Posterior cingulate gyrus (tissue), 11 donors: ENCODE data around the gene C11orf52.
A peak's percentile ranks its signal among the peaks of the same experiment; 100 is the strongest.
"Not testable (repeated sequence)": the region's sequence is repeated elsewhere in the genome, so short reads cannot be mapped to it uniquely, and the experiment has no call there.

Source experiments
- DNase-seq, 10 donors: peaks; one replicate each; pipeline versions ENCODE4 v3.0.0 to v3.0.0-alpha.2; 2020 to 2021; ENCODE audit warnings: mixed read lengths in 3 of 10
- intact Hi-C: fragments of 100-400 bp; cut with DNase I; formaldehyde crosslinking; loops from one replicate; pipeline ENCODE4 v1.15.1; 2023

The C11orf52 gene

DNA sequence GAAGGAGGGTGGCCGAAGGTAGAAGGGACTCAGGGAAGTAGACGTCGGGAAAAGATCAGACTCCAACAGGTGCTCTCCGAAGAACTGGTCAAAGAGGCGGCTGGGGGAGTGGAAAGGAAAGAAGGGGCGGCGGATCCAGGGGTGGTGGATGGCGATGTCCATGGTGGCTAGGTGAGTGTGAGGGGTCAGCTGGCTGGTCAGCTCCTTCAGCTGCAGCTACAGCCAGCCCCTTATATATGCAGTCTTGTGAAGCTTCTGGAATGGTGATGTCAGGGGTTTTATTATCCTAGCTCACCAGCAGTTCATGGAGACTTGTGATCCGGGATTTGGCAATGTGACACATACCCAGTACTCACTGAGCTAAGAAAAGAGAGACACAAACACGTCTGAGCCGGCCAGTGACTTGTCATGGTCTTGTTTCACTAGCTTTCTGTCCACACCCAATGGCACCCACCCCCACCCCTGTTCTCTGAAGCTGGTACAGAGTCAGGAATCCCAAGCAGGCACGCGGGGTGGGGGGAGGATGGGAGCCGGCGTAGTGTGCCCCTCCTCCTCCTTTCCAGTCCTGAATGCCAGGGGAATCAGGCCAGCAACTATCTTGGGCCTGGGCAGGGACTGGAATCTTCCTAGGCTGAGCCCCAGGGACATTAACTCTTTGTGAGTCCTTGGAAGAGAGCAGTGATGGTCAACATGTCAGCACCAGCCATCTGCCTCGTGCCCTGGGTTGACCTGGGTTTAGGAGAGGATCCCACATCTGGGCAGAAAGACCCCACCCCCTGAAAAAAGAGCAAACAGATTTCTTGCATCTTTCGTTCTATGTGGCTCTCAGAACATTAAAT, 6.9 kb upstream of the C11orf52 start, which contains the start of gene CRYAB:
CRYAB (minus strand) TSS at position 208 of the 839 bp plus-strand sequence; CDS start at position 162, 46 bp downstream.
- intact Hi-C loops, result loop anchor here (5.0 kb wide), 1 partner anchor 34 kb away; the partner anchor contains the start of genes CFAP68 and FDXACB1
- DNase-seq, result peak; percentile 86 to 98 (median 91)

DNA sequence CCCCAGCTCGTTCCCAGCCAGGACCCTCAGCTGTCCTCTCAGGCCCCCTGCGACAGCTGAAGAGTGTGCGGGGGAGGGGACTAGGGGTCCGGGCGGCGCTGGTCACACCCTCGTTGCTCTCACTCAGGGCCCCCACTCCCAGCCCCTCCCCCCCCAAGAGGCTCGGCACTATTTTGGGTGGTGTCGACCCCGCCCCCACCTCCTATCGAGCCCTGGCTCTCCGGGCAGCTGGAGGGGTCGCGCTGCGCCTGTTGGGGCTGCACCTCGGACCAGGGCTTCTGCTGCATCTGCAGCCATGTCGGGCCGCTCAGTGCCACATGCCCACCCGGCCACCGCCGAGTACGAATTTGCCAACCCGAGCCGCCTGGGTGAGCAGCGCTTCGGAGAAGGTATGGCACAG, 6.2 kb upstream of the C11orf52 start, which contains the start of gene HSPB2:
HSPB2 (plus strand) TSS at position 200 of the 400 bp plus-strand sequence; CDS start at position 296, 96 bp downstream.
- peak in 4 of 10 donors; percentile 19 to 83 (median 61) for DNase-seq
- intact Hi-C loops, result loop anchor here (5.0 kb wide), 1 partner anchor 35 kb away; the partner anchor contains the start of genes CFAP68 and FDXACB1

DNA sequence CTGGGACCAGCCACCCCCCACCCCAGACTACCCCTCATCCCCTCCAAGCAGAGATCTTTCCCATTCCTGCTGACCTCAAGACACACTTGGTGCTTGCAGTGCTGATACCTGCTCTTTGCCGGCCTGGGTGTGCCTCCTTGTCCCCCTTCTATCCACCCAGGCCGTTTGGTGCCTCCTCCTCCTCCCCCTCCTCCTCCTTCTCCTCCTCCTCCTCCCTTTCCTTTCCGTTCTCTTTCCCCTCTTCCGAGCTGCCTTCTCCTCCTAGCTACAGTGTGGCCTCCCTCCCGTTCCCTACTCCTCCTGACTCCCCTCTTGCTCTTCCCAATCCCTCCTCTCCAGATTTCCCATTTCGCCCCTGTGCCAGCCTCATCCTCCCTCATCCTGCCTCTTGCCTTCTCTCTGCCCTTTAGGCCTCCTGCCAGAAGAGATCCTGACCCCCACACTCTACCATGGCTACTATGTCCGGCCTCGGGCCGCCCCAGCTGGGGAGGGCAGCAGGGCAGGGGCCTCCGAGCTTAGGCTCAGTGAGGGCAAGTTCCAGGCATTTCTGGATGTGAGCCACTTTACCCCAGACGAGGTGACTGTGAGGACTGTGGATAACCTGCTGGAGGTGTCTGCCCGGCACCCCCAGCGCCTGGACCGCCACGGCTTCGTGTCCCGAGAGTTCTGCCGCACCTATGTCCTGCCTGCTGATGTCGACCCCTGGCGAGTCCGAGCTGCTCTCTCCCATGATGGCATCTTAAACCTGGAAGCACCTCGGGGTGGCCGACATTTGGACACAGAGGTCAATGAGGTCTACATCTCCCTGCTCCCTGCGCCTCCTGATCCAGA, 5.5 kb upstream of the C11orf52 start:
- peak in 3 of 10 donors; percentile 25 to 88 (median 79) for DNase-seq
- intact Hi-C loops, result loop anchor here (5.0 kb wide), 1 partner anchor 36 kb away; the partner anchor contains the start of genes CFAP68 and FDXACB1

DNA sequence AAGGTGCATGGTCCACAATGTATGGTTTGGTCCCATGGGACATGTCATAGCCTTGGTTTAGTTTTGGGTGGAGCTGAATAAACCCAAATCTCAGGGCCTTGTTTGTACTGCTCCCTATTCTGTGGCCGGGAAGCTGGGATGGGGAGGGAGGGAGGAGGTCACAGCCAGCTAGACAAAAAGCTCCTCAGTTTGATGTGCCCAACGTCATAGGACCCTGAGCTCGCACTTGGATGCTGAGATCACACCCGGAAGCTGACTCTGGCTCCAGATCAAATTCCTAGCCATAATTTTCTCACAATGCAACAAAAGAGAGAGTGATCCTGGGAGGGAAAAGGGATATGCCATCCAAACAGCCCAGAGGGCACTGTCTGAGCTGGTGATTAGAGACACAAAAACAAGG, 4.7 kb upstream of the C11orf52 start:
- intact Hi-C loops, result loop anchor here (5.0 kb wide), 1 partner anchor 37 kb away; the partner anchor contains the start of genes CFAP68 and FDXACB1

DNA sequence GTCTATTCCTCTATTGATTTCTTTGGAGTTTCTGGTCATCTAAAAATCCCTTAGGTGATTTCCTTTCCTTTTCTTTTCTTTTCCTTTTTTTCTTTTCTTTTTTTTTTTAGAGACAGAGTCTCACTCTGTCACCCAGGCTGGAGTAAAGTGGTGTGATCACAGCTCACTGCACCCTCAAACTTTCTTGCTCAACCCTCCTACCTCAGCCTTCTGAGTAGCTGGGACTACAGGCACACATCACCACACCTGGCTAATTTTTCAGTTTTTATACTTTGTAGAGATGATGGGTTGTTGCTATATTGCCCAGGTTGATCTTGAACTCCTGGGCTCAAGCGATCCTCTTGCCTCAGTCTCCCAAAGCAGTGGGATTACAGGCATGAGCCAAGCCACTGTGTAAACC, 1.9 kb upstream of the C11orf52 start:
- intact Hi-C loops, result no loop called here
- no peak for DNase-seq

More for the DNA sequence above, 4.7 kb upstream of the C11orf52 start:
- peak in 8 of 10 donors; percentile 38 to 93 (median 70) for DNase-seq

DNA sequence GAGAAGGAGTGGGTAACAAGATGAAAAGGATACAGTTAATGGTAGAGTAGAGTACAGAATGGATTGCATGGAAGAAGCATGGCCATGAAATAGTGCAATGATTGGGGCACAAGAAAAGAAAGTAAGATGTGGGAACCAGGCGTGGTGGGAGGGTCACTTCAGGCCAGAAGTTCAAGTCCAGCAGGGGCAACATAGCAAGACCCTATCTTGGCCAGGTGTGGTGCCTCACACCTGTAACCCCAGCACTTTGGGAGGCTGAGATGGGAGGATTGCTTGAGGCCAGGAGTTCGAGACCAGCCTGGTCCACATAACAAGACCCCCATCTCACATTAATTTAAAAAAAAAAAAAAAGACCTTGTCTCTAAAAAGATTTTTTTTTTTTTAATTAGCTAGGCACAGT, 1.4 kb upstream of the C11orf52 start:
- no peak for DNase-seq
- intact Hi-C loops, result no loop called here

DNA sequence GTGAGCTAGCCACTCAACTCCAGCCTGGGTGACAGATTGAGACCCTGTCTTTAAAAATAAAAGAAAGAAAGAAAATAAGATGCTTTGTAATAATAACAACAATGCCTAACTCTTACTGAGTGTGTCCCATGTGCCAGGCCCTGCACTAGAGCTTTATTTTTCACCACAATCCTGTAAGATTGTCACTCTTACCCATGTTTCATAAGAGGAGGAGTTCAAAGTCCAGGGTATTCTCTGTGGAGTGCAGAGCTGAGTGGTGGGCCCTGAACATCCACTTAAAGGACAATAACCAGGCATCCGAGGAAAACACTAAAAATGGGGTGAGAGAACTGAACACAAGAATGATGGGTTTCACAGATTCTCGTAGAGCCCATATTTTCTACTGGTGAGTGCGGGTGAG, 925 bp upstream of the C11orf52 start:
- intact Hi-C loops, result no loop called here

DNA sequence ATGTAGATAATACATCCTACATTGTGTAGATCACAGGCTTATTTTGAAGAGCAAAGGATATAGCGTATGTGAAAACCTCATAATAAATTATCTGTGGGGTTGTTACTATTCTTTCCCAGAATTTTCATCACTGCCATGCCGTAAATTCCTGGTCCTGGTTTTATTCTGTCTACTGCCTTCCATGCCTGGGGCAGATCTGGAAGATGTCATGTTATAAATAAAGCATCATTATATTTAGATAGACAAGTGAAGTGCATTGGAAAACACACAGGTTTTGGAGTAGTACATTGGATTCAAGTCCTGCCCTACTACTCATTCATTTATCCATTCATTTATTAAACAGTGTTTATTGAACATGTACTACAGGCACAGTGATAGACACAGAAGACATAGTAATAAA, 2.2 kb downstream of the C11orf52 start:
- intact Hi-C loops, result no loop called here
- no peak for DNase-seq

More for the DNA sequence above, 925 bp upstream of the C11orf52 start:
- DNase-seq, result no peak

DNA sequence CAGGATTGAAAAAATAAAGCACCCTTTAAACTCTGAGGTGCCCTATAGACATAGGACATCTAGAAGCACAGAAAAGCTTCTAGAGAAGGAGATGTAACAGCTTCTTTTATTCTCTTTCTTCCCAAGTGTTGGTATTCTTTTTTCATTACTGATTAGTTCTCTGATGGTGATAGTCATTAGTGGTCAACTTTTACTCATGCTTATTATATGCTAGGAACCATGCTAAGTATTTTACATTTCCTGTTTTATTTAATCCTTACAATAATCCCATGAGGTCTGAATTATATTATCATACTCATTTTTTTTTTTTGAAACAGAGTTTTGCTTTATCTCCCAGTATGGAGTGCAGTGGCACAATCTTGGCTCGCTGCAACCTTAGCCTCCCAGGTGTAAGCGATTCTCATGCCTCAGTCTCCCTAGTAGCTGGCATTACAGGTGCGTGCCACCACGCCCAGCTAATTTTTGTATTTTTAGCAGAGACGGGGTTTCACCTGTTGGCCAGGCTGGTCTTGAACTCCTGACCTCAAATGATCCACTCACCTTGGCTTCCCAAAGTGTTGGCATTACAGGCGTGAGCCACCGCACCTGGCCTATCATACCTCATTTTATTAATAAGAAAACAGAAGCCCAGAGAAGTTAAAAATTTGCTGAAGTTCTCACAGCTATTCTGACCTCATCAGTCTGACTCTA, 3.0 kb downstream of the C11orf52 start:
- intact Hi-C loops, result no loop called here
- peak in 1 of 10 donors; percentile 42 for DNase-seq

DNA sequence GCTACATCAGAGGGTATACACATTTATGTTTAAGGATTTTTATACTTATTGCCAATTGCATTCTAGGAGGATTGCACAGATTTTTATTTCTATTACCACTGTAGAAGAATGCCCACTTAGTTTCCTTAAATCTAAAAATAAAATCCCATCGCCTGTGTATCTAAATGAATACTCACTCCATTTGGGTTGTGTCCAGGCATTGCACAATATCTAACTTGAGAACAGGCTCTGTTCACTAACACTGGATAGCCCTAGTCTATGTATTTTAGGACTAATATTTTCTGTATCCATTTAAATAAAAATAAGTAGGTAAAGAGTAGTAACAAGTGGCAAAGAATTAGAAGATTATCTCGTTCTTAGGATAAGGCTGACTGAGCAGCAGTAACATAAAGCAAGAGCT, 4.1 kb downstream of the C11orf52 start:
- intact Hi-C loops, result no loop called here
- no peak for DNase-seq

DNA sequence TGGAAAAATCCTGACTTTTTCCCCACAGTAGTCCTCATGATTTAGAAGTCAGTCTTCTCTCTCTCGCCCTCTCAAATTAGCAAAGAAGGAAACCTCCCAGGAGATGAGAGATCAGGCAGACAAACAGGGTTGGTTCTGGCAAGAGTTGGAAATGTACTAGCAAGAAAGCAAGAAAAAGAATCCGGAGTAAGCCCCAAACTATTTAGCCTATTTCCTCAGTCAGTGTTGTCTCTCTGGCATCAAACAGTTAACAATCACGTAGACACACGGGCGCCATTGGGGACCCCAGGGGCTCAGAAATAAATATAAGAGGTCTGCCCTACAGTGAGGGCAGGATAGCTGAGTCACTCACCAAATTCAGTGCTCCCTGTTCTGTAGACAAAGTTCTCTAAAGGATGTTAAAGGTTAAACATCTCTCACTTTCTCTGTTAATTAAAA, 4.7 kb downstream of the C11orf52 start:
- DNase-seq, result no peak
- intact Hi-C loops, result no loop called here

DNA sequence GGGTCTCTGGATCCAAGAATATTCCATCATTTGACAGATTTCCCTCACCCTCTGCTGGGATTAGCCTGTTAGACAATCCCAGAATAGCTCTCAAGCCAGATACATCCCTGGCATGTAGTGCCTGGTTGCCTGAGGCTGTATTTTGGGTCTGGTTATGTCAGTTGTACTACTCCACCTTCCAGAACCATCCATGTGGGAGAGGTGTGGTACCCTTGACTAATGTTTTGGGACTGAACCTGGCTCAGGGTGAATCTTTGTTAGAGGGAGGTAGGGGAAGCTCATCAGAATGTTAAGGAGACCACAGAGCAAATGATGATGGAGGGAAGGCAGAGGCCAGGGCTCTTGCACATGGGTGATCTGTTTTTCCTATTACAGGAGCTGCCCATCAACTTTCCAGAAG, 5.2 kb downstream of the C11orf52 start:
- no peak for DNase-seq
- intact Hi-C loops, result no loop called here

DNA sequence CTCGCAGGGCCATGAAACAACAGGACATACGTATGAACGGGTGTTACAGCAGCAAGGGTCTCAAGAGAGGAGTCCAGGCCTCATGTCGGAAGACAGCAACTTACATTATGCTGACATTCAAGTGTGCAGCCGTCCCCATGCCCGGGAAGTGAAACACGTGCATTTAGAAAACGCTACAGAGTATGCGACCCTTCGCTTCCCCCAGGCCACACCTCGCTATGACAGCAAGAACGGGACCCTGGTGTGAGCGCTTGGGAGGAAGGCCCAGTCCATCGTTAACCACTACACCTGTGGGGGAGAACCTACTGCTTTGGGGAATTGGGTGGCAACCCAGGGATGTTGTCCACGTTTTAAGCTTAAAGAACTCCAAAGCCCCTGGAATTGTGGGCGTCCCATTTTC, 7.2 kb downstream of the C11orf52 start:
- peak in 1 of 10 donors; percentile 78 for DNase-seq
- intact Hi-C loops, result loop anchor here (5.0 kb wide), 1 partner anchor 49 kb away; the partner anchor contains the start of genes CFAP68 and FDXACB1

DNA sequence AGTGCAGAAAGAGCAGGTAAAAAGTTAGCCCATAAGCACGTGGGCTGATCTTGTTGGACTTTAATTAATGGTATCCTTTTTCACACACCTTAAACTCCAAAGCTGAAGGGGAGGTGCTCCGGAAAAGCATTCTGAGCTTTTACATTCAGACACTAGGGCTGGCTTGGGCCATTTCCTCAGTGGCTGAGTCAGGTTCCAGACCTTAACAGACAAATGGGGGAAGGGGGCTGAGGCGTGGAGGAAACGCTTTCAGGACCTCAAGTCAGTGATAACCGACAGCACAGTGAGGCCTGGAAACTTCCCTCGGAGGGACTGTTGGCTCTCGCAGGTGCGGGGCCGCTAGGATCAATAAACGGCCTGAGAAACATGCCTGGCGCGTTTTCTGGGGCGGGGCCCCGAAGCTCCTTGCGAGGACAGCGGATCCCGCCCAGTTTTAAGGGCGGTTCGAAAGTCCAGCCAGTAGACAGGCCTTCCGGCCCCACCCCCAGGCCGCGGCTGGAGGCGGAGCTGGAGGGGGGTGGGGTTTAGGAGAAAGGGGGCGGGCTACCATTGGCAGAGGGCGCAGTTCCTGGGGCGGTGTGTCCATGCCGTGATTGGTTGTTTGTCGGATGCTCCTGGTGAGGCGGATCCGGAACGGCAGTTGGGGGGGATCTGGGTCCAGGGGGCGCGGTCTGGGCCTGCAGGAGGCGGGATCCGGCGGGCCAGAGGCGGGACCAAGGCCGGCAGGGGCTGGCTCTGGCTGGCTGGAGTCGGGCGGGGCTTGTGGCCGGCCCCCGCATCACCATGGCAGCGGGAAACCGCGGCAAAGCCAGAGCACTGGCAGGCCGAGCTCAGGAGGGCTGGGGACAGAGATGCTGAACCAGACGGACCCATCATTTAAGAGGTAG, 8.0 kb downstream of the C11orf52 start:
- DNase-seq, result peak; percentile 93 to 100 (median 98)
- intact Hi-C loops, result loop anchor here (5.0 kb wide), 1 partner anchor 49 kb away; the partner anchor contains the start of genes CFAP68 and FDXACB1

DNA sequence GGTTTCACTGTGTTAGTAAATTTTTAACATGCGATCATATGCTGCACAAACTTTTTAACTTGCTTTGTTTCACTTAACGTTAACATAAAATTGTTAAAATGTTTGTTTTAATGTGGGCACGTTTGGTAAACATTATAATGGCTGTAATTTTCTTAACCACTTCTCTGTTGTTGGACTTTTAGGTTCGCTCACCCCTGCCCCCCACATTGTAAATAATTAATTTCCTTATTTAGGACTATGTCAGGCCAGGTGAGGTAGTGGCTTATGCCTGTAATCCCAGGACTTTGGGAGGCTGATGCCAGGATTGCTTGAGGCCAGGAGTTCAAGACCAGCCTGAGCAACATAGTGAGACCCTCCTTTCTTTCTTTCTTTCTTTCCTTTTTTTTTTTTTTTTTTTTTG, 11.8 kb downstream of the C11orf52 start:
- intact Hi-C loops, result no loop called here
- DNase-seq, result no peak

DNA sequence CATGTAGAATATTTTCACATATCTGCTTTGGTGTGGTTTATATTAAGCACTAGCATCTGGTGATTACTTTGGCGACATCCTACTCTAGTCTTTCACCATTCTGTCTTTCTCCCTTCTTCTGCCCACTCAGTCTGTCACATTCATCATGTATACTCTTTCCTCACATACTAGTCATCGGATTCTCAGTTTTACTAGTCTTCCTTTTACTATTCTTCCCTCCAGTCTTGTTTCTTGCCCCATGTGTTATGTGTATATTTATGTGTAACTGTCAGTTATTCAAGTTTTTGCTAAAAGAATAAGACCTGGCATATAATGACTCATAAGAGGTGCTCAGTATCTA, 13.9 kb downstream of the C11orf52 start:
- intact Hi-C loops, result loop anchor here (2.0 kb wide), 1 partner anchor 56 kb away; no protein-coding TSS in a partner anchor
- no peak for DNase-seq

DNA sequence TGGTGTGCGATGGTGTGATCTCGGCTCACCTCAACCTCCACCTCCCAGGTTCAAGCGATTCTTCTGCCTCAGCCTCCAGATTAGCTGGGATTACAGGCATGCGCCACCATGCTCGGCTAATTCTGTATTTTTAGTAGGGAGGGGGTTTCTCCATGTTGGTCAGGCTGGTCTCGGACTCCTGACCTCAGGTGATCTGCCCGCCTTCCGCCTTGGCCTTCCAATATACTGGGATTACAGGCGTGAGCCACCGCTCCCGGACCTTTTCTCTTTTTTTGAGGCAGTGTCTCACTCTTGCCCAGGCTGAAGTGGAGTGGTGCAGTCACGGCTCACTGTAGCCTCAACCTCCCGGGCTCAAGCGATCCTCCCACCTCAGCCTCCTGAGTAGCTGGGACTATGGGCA, 14.5 kb downstream of the C11orf52 start:
- not testable (repeated sequence) for DNase-seq
- intact Hi-C loops, result loop anchor here (2.0 kb wide), 1 partner anchor 56 kb away; no protein-coding TSS in a partner anchor

DNA sequence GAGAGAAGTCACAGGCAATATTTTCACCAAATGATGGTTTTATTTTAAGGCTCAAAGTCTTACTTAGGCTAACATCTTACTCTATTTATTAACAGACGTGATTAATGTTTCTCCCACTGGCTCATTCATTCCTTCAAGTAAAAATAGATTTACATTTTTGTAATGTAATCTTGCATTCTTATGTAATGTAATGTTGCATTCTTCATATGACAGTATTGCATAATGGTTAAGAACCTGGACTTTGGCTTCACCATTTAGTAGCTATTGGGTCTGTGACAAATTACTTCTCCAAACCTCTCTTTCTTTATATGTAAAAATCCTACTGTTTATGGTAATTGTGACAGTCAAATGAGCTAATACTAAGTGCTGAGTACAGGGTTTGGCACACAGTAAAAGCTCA, 15.2 kb downstream of the C11orf52 start:
- intact Hi-C loops, result loop anchor here (2.0 kb wide), 1 partner anchor 55 kb away; no protein-coding TSS in a partner anchor
- no peak for DNase-seq

DNA sequence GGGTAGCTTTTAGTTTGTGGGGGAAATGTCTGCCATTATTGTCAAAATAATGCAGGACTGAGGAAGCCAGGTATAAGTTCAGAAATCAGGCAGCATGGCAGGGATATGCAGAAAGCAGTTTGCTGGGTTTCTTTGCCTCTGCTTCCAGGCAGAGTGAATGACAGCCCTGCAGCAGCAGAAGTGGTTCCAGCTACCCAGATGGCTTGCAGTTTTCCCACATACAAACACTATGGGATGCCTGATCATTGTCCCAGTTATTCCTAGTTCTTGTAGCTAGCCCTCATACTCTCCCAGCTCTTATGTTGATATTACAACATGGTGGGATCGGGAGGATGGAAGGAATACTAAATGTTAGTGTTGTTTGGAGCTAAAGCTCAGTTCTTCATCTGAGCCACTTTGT, 15.6 kb downstream of the C11orf52 start:
- DNase-seq, result no peak
- intact Hi-C loops, result no loop called here
